Stimulated activated CD8-positive, alpha-beta memory T cell treated with anti-CD3 and anti-CD28 coated beads, Interleukin-4, amount 100 ng/mL, for 4 hours (primary cell): Measurements from ENCODE around the gene NKAIN2.
"Not testable (repeated sequence)": the region's sequence is repeated elsewhere in the genome, so short reads cannot be mapped to it uniquely, and the experiment has no call there.

Source experiments
- DNase-seq, 2 donors: peaks; one replicate each; pipeline ENCODE4 v3.0.0-alpha.2; 2020; ENCODE audit warnings: low read depth in 2 of 2, low spot score in 1 of 2

The NKAIN2 gene

GRCh38 chr6:123956492-123957139 lies 153.0 kb downstream of the NKAIN2 start:
- DNase-seq = no peak

GRCh38 chr6:123962508-123962907 lies 158.8 kb downstream of the NKAIN2 start:
- no peak for DNase-seq

GRCh38 chr6:123965894-123966293 lies 162.2 kb downstream of the NKAIN2 start:
- DNase-seq = no peak

- no peak for DNase-seq
Measured at GRCh38 chr6:123966618-123967017, 163.0 kb downstream of the NKAIN2 start.

- no peak for DNase-seq
Measured at GRCh38 chr6:123967905-123968304, 164.2 kb downstream of the NKAIN2 start.

DNA sequence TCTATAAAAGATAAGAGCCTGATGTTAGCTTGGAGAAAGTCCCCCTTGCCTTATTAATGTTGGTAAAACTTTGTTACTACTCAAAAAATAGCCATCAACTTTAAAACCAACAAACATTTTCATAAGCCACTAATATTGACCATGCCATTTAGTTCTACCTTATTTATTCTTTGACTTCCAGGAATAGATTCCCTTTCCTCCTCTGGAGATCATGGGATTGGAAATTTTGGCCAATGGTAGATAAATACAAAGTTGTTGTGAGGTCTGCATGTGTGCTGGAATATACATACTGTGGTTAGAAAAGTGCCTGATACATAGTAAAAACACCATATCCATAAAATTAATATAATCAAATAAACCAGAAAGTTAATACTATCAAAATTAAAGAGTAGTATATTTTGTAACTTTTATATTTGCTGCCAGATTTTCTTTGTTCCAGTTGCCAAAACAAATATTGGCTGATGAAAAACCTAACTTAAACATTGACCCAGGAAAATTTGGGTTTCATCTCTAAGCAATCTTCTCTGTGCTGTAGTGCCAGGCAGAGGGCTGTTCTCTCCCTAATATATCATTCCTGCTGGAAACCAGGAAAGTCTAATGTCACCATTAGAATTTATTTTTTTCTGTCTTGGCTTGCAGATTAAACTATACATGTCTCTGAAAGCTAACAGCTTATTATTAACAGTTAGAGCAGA lies 169.1 kb downstream of the NKAIN2 start:
- no peak for DNase-seq

DNA sequence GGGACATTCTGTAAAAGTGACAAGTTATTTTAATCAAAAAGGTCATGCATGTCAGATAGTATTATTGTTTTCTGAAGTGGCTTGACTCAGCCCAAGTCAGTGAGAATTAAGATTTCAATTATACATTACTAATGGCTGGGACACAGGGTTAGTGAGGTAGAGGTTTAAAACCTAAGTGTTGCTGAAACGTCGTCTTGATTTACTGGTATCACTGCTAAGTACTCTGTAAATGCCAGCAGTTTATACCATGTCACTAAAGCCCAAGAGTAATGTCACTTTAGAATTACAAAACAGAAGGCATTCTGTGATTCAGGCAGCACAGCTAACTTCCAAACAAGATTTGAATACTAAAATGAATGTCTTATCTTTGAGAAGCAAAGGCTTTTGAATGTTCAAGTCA lies 176.6 kb downstream of the NKAIN2 start:
- no peak for DNase-seq

GRCh38 chr6:123986938-123987337 lies 183.3 kb downstream of the NKAIN2 start:
- DNase-seq = no peak

DNA sequence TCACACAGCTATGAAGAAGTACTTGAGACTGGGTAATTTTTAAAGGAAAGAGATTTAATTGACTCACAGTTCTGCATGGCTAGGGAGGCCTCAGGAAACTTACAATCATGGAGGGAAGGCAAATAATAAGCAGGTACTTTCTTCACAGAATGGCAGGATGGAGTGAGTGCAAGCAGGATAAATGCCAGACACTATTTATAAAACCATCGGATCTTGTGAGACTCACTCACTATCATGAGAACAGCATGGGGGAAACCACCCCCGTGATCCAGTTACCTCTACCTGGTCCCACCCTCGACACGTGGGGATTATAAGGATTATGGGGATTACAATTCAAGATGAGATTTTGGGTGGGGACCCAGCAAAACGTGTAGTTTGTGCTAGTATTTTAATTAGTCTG lies 186.3 kb downstream of the NKAIN2 start:
- DNase-seq = not testable (repeated sequence)

DNA sequence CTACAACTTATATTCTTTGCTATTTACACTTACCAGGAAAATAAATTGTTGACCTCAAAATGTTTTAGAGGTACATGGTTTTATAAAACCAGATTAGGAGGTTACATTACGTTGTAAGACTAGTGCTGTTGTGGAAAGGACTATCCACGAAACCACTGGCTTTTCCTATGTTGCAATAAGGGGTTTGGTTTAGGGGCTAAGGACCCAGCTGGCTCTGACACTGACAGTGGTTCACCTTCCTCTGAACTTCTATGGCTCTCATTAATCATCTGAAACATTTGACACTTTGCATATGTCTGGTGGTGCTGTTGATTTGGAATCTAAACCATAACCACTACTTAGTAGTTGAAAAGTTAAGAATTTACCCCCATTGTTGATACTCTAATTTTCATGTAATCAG lies 186.7 kb downstream of the NKAIN2 start:
- DNase-seq = no peak

DNA sequence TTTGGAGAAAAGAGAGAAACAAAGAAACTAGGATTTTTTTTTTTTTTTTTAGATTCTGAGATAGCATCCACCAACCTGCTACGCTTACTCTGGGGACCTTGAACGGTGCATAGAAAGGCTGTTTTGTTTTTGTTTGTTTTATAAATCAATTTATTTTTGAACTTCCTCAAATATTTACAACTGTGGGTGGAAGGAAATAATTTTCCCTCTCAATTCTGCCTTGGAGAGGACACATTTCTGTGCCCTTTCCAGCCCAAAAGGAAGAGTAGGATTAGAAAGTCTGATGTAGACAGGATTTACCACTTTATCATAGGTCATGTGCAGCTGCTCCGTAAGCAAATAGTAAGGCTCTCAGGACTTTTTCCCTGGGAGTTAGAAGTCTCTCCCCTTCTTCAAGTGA lies 190.5 kb downstream of the NKAIN2 start:
- DNase-seq = no peak

GRCh38 chr6:123994891-123995635 lies 191.4 kb downstream of the NKAIN2 start:
- DNase-seq = no peak

DNA sequence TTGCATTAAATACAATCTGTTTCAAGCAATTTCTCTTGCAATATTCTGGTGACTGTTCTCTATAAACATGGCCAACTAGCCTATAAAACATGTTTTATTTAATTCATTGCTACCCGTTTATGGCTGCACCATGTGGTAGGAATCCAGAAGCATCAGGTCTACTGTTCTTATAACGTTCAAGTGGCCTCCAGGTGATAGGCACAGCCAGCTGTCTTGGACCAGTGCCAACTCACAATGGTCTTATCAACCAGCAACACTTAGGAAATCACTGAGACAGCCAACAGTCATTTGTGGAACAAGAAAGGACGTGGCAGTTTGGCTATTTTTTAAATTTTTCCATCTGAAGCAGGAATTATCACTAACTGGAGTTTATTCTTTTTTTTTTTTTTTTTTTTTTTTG lies 193.6 kb downstream of the NKAIN2 start:
- DNase-seq = no peak

DNA sequence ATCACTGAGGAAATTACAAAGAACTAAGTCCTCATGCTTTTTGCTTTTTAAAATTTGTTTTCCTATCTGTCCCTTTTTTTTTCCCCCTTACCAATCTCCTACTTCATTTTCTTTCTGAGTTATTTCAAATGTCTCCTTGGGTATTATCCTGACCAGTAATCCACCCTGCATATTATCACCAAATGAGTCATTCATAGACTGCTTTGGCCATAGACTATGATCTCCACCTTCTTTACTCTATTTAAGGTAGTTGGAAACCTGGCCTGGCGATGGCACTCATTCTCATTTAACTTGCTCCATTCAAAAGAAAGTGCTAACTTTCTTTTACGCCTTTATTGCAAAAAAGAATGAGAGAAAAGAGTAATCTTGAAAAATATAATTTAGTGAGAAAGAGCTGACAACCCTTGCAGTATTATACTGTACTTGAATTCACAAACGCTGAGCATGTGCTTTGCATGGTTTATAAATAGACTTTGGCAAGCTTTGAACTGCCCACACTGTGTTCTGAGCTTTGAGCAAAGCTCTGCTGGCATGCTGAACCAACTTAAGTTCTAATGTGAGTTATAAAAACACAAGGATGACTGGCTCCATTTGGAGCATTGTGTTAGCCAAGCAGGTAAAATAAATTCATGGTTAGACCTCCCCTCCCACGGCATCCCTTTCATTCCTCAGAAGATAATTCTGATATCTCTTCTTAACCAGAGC lies 198.9 kb downstream of the NKAIN2 start:
- DNase-seq = no peak

- no peak for DNase-seq
Measured at GRCh38 chr6:124007266-124007665, 203.6 kb downstream of the NKAIN2 start.

- DNase-seq = no peak
Measured at GRCh38 chr6:124008000-124008987, 204.6 kb downstream of the NKAIN2 start.

DNA sequence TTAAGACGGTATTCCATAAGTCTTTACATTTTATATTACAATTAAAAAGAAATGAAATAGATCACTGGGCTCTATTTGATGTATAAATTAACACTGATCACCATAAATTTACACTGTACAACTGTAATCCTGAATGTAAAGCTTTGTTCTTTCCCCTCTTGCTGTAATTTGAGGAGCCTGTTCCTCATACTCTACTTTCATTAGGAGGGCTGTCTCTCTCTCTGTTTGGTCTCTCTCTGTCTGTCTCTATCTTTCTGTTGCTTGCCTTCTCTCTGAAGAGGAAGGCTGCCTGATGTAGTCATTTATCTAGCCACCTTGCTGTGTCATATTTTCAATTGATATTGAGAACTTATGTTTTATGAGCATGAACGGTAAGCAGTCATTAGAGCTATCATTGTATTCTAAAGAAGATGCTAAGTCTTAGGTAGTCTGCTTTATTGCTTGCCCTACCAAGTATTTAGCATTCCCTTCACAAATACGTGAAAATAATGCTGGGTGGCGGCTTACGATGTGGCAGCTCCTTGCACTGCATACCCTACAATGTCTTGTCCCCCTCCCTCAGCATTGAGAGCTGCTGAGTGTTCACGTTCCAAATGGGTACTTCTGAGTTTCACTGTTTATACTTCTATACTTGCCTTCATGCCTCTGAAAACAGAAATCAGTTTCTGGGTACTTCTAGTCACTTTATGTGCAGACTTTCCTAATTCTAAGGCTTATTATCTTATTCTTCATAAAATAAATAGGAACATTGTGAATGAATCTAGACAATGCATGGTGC lies 205.5 kb downstream of the NKAIN2 start:
- no peak for DNase-seq

GRCh38 chr6:124010574-124010973 lies 206.9 kb downstream of the NKAIN2 start:
- no peak for DNase-seq

- DNase-seq = no peak
Measured at GRCh38 chr6:124011180-124011579, 207.5 kb downstream of the NKAIN2 start.

GRCh38 chr6:124022051-124022450 lies 218.4 kb downstream of the NKAIN2 start:
- not testable (repeated sequence) for DNase-seq
